ENCODE results near the gene KAZALD1.
A peak's percentile ranks its signal among the peaks of the same experiment; 100 is the strongest.

DNA sequence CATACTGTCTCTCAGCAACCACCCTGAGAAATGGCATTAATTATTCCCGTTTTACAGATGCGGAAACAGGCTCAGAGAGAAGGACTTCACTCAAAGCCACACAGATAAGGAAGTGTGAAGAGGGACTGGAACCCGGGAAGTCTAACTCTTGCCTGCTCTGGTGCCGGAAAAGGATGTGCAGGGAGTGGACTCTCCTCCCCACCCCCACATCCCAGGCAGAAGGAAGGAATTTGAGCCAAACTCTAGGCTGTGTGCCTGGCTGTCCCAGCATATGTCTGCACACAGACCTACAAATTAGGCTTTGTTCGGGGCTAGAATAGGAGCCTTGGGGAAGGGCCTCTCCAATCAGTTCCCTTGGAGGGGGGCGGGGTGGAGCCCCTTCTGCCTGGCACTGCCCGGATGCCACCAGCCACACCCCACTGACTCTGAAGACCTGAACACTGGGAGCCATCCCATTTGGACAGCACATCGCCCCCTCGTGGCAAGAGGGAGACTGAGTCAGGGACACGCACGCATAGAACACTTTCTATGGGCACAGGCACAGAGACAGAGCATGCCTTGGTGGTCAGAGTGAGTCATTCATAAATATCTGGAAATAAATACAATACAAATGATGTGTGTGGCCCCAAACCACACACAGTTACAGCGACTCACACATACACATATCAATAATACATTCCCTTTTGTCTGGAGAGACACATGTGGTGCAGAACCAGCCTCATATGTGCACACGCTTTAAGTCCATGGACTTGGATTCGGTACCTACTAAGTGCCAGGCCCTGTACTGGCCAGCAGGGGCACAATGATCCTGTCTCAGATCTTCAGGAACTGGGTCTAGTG, 49.0 kb upstream of the KAZALD1 start:
- no peak for TF ChIP-seq POLR2A (IDR thresholded peaks at IDR 0.05)
- TF ChIP-seq, protein P1, sequence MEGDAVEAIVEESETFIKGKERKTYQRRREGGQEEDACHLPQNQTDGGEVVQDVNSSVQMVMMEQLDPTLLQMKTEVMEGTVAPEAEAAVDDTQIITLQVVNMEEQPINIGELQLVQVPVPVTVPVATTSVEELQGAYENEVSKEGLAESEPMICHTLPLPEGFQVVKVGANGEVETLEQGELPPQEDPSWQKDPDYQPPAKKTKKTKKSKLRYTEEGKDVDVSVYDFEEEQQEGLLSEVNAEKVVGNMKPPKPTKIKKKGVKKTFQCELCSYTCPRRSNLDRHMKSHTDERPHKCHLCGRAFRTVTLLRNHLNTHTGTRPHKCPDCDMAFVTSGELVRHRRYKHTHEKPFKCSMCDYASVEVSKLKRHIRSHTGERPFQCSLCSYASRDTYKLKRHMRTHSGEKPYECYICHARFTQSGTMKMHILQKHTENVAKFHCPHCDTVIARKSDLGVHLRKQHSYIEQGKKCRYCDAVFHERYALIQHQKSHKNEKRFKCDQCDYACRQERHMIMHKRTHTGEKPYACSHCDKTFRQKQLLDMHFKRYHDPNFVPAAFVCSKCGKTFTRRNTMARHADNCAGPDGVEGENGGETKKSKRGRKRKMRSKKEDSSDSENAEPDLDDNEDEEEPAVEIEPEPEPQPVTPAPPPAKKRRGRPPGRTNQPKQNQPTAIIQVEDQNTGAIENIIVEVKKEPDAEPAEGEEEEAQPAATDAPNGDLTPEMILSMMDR (IDR thresholded peaks at IDR 0.05): peak; percentile 72 to 95 (median 92)
